GM21786 (cell line): ENCODE measurements around the gene IP6K1.
A peak's percentile ranks its signal among the peaks of the same experiment; 100 is the strongest.
"Not testable (repeated sequence)": the region's sequence is repeated elsewhere in the genome, so short reads cannot be mapped to it uniquely, and the experiment has no call there.

Source experiments
- ATAC-seq: cut with Tn5 transposase; IDR thresholded peaks from one replicate; pipeline ENCODE4 v1.9.1; 2021; ENCODE audit not compliant: unreplicated experiment

The IP6K1 gene

GRCh38 chr3:49794431-49794830 is 8.1 kb upstream of the IP6K1 start:
- ATAC-seq = no peak

- no peak for ATAC-seq
Observed at GRCh38 chr3:49793486-49794085, 7.2 kb upstream of the IP6K1 start.

GRCh38 chr3:49792371-49793150 is 6.2 kb upstream of the IP6K1 start:
- ATAC-seq = no peak

- ATAC-seq = no peak
Observed at GRCh38 chr3:49791571-49791970, 5.2 kb upstream of the IP6K1 start.

- no peak for ATAC-seq
Observed at GRCh38 chr3:49790626-49791411, 4.5 kb upstream of the IP6K1 start.

- no peak for ATAC-seq
Observed at GRCh38 chr3:49788056-49788455, 1.7 kb upstream of the IP6K1 start.

GRCh38 chr3:49787536-49787935 is 1.2 kb upstream of the IP6K1 start:
- no peak for ATAC-seq

GRCh38 chr3:49787182-49787464 is 781 bp upstream of the IP6K1 start:
- no peak for ATAC-seq

- peak; percentile 34 for ATAC-seq
Observed at GRCh38 chr3:49785565-49786356, 581 bp downstream of the IP6K1 start.

GRCh38 chr3:49782277-49782676 is 4.1 kb downstream of the IP6K1 start:
- ATAC-seq = not testable (repeated sequence)

GRCh38 chr3:49781415-49782199 is 4.7 kb downstream of the IP6K1 start:
- no peak for ATAC-seq

GRCh38 chr3:49780975-49781365 is 5.4 kb downstream of the IP6K1 start:
- not testable (repeated sequence) for ATAC-seq

GRCh38 chr3:49780080-49780974 is 6.0 kb downstream of the IP6K1 start:
- ATAC-seq = no peak

GRCh38 chr3:49779358-49780079 is 6.8 kb downstream of the IP6K1 start:
- no peak for ATAC-seq

- not testable (repeated sequence) for ATAC-seq
Observed at GRCh38 chr3:49776101-49776500, 10.2 kb downstream of the IP6K1 start.

GRCh38 chr3:49775538-49775937 is 10.8 kb downstream of the IP6K1 start:
- no peak for ATAC-seq

GRCh38 chr3:49772703-49773102 is 13.6 kb downstream of the IP6K1 start:
- ATAC-seq = no peak

GRCh38 chr3:49771340-49771938 is 14.9 kb downstream of the IP6K1 start:
- ATAC-seq = no peak
